ENCODE results near the gene FBXL19. TPM values are rescaled to one million over a fixed set of nuclear protein-coding genes. Genes with fewer than 3 reads are reported as not detected.

FBXL19 gene
- total and polyA plus RNA-seq, 9 of the 15 experiments (the other 6 are each of a cell fraction or from before 2014, with no cell fraction given), result 0.13 to 48.0 (median 13.5) TPM; not detected in 1

DNA sequence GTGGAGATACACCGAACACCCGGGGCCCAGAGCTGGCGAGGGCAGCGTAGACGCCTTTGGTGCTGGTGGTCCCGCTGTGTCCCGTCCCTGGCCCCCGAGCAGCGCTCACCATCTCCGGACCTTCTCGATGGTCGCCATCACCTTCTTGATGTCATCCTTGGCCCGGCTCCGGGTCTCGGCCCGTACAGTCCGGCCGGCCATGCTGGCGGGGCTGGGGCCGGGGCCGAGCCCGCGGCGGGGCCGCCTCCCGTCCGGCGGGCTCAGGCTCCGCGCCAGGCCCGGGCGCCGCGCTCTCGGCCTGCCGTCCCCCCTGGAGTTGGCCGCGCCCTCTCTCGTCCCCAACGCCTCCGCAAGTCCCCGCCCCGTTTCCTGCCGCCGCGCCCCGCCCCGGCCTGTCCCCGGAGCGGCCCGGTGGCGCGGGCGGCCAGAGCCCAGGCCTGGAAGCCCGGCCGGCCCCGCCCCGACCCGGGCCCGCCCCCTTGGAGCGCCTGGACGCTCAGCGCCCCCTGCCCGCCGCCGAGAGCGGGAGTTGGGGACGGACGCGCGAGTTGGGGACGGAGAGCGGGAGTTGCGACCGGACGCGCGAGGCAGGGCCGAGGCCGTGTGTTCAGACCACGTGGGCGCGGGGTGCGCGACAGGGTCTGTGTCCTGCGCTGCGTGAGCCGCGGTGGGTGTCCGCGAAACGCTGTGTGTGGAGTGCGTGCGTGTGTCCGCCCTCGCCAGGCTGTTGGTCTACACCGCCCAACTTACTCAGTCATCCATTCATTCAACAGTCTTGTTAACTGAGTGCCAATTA is 29.4 kb upstream of the FBXL19 start, which contains the start of gene BCL7C (continued):
- TF ChIP-seq, protein P1, sequence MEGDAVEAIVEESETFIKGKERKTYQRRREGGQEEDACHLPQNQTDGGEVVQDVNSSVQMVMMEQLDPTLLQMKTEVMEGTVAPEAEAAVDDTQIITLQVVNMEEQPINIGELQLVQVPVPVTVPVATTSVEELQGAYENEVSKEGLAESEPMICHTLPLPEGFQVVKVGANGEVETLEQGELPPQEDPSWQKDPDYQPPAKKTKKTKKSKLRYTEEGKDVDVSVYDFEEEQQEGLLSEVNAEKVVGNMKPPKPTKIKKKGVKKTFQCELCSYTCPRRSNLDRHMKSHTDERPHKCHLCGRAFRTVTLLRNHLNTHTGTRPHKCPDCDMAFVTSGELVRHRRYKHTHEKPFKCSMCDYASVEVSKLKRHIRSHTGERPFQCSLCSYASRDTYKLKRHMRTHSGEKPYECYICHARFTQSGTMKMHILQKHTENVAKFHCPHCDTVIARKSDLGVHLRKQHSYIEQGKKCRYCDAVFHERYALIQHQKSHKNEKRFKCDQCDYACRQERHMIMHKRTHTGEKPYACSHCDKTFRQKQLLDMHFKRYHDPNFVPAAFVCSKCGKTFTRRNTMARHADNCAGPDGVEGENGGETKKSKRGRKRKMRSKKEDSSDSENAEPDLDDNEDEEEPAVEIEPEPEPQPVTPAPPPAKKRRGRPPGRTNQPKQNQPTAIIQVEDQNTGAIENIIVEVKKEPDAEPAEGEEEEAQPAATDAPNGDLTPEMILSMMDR (IDR thresholded peaks at IDR 0.05 in 2 of 3, conservative IDR thresholded peaks at IDR 0.05 in 1 of 3; ENCODE audit: insufficient read depth in 2 of 3, low read depth in 1 of 3, low read length in 3 of 3), result peak; percentile 41 to 75 (median 59); a peak in 5 of 6 replicates
- TF ChIP-seq KDM5B (IDR thresholded peaks at IDR 0.05; ENCODE audit: insufficient replicate concordance, low read depth, low read length) (peak; percentile 88), WHSC1 (IDR thresholded peaks at IDR 0.05; ENCODE audit: low read length) (no peak), CCNT2 (IDR thresholded peaks at IDR 0.05; ENCODE audit: borderline replicate concordance, extremely low read depth, insufficient read length, low read depth, low read length) (peak; percentile 67), NR2C2 (CRISPR knock-in tag; IDR thresholded peaks at IDR 0.05) (peak; percentile 88), NR2C2 (tag; IDR thresholded peaks at IDR 0.05) (peak; percentile 47; the same call in 1 of the 2 replicates), MBD2 (IDR thresholded peaks at IDR 0.05; ENCODE audit: borderline replicate concordance, low read depth) (0 out of 2 replicates have a peak, but pooled peaks have one; percentile 12), ZNF143 (CRISPR knock-in tag; IDR thresholded peaks at IDR 0.05) (peak; percentile 59), FOXA3 (CRISPR knock-in tag; conservative IDR thresholded peaks at IDR 0.05 in 1 of 2, IDR thresholded peaks at IDR 0.05 in 1 of 2) (peak in 1 of 2 experiments; percentile 92; a peak in 2 of 4 replicates), ZNF197 (CRISPR knock-in tag; IDR thresholded peaks at IDR 0.05; ENCODE audit: low read depth) (no peak), ARHGAP35 (IDR thresholded peaks at IDR 0.05; ENCODE audit: partially characterized antibody) (no peak), EP300 (IDR thresholded peaks at IDR 0.05; ENCODE audit: low read length) (no peak), SMAD1 (IDR thresholded peaks at IDR 0.05; ENCODE audit: low read depth, low read length, partially characterized antibody) (no peak), FOS (IDR thresholded peaks at IDR 0.05; ENCODE audit: extremely low read depth, insufficient read length) (no peak), HMG20A (CRISPR knock-in tag; conservative IDR thresholded peaks at IDR 0.05) (no peak)
- TF ChIP-seq, protein P2, sequence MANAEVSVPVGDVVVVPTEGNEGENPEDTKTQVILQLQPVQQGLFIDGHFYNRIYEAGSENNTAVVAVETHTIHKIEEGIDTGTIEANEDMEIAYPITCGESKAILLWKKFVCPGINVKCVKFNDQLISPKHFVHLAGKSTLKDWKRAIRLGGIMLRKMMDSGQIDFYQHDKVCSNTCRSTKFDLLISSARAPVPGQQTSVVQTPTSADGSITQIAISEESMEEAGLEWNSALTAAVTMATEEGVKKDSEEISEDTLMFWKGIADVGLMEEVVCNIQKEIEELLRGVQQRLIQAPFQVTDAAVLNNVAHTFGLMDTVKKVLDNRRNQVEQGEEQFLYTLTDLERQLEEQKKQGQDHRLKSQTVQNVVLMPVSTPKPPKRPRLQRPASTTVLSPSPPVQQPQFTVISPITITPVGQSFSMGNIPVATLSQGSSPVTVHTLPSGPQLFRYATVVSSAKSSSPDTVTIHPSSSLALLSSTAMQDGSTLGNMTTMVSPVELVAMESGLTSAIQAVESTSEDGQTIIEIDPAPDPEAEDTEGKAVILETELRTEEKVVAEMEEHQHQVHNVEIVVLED (CRISPR knock-in tag; IDR thresholded peaks at IDR 0.05), result peak; percentile 43; the same call in 1 of the 2 replicates
- TF ChIP-seq, protein P3, sequence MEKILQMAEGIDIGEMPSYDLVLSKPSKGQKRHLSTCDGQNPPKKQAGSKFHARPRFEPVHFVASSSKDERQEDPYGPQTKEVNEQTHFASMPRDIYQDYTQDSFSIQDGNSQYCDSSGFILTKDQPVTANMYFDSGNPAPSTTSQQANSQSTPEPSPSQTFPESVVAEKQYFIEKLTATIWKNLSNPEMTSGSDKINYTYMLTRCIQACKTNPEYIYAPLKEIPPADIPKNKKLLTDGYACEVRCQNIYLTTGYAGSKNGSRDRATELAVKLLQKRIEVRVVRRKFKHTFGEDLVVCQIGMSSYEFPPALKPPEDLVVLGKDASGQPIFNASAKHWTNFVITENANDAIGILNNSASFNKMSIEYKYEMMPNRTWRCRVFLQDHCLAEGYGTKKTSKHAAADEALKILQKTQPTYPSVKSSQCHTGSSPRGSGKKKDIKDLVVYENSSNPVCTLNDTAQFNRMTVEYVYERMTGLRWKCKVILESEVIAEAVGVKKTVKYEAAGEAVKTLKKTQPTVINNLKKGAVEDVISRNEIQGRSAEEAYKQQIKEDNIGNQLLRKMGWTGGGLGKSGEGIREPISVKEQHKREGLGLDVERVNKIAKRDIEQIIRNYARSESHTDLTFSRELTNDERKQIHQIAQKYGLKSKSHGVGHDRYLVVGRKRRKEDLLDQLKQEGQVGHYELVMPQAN (IDR thresholded peaks at IDR 0.05; ENCODE audit: borderline replicate concordance), result peak; percentile 91; the same call in 1 of the 2 replicates
- TF ChIP-seq, protein P4, sequence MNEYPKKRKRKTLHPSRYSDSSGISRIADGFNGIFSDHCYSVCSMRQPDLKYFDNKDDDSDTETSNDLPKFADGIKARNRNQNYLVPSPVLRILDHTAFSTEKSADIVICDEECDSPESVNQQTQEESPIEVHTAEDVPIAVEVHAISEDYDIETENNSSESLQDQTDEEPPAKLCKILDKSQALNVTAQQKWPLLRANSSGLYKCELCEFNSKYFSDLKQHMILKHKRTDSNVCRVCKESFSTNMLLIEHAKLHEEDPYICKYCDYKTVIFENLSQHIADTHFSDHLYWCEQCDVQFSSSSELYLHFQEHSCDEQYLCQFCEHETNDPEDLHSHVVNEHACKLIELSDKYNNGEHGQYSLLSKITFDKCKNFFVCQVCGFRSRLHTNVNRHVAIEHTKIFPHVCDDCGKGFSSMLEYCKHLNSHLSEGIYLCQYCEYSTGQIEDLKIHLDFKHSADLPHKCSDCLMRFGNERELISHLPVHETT (CRISPR knock-in tag; conservative IDR thresholded peaks at IDR 0.05 in 1 of 2, IDR thresholded peaks at IDR 0.05 in 1 of 2), result peak in 1 of 2 experiments; percentile 100; a peak in 2 of 4 replicates

Measured in K562 (cell line).